HepG2 (cell line): Measurements from ENCODE around the gene SNED1. TPM values are rescaled to one million over a fixed set of nuclear protein-coding genes. Genes with fewer than 3 reads are reported as not detected.
A peak's percentile ranks its signal among the peaks of the same experiment; 100 is the strongest.

ENCODE experiments used
- GABPB1 ChIP-seq: IDR thresholded peaks from 2 replicates; pipeline ENCODE4 v1.6.1; 2016; ENCODE audit warnings: mild to moderate bottlenecking, missing genetic modification reagents, moderate library complexity, missing compliant biosample characterization
- GATA4 ChIP-seq: sonication (generic); IDR thresholded peaks from 2 replicates; pipeline ENCODE4 v1.6.1; 2016; ENCODE audit warnings: antibody characterized with exemption, low read depth, borderline replicate concordance
- HNRNPH1 ChIP-seq: fragments of 200-400 bp; formaldehyde crosslinking; optimal IDR thresholded peaks from 2 replicates; pipeline ENCODE3; 2017; ENCODE audit warnings: mild to moderate bottlenecking, low read depth, low read length
- JUN ChIP-seq: sonication (generic); formaldehyde crosslinking; IDR thresholded peaks from 2 replicates; pipeline ENCODE4 v1.4.0; 2020; ENCODE audit warnings: mild to moderate bottlenecking, missing genetic modification reagents
- MTF1 ChIP-seq: sonication (generic); formaldehyde crosslinking; IDR thresholded peaks from 2 replicates; pipeline ENCODE4 v1.5.0; 2020; ENCODE audit warnings: missing genetic modification reagents
- NFE2 ChIP-seq: sonication (generic); formaldehyde crosslinking; IDR thresholded peaks from 2 replicates; pipeline ENCODE4 v1.4.0; 2020; ENCODE audit warnings: missing genetic modification reagents
- NPAS2 ChIP-seq: sonication (generic); formaldehyde crosslinking; IDR thresholded peaks from 2 replicates; pipeline ENCODE4 v1.8.0; 2022; ENCODE audit warnings: mild to moderate bottlenecking, missing genetic modification reagents, borderline replicate concordance
- PATZ1 ChIP-seq: sonication (generic); formaldehyde crosslinking; IDR thresholded peaks from 2 replicates; pipeline ENCODE4 v1.4.0; 2020; ENCODE audit warnings: missing genetic modification reagents
- PHB2 ChIP-seq: fragments of 450-650 bp; IDR thresholded peaks from 2 replicates; pipeline ENCODE4 v1.6.1; 2018; ENCODE audit not compliant: partially characterized antibody
- SKIL ChIP-seq: sonication (generic); formaldehyde crosslinking; IDR thresholded peaks from 2 replicates; pipeline ENCODE4 v1.8.0; 2022; ENCODE audit warnings: missing genetic modification reagents, mild to moderate bottlenecking, moderate library complexity, borderline replicate concordance
- WIZ ChIP-seq: sonication (generic); formaldehyde crosslinking; IDR thresholded peaks from 2 replicates; pipeline ENCODE4 v1.5.1; 2020; ENCODE audit warnings: mild to moderate bottlenecking, missing genetic modification reagents
- ZBTB1 ChIP-seq: sonication (generic); formaldehyde crosslinking; IDR thresholded peaks from 2 replicates; pipeline ENCODE4 v1.4.0; 2020; ENCODE audit warnings: missing genetic modification reagents, borderline replicate concordance
- ZGPAT ChIP-seq: IDR thresholded peaks from 2 replicates; pipeline ENCODE4 v1.6.1; 2016; ENCODE audit warnings: mild to moderate bottlenecking
- ZNF253 ChIP-seq: sonication (generic); formaldehyde crosslinking; IDR thresholded peaks from 2 replicates; pipeline ENCODE4 v1.8.0; 2022; ENCODE audit warnings: mild to moderate bottlenecking, missing genetic modification reagents, borderline replicate concordance
- ZNF530 ChIP-seq: sonication (generic); formaldehyde crosslinking; IDR thresholded peaks from 2 replicates; pipeline ENCODE4 v1.5.0; 2020; ENCODE audit warnings: low read depth, mild to moderate bottlenecking, missing genetic modification reagents
- ZSCAN25 ChIP-seq: sonication (generic); formaldehyde crosslinking; IDR thresholded peaks from 2 replicates; pipeline ENCODE4 v1.8.0; 2022; ENCODE audit warnings: mild to moderate bottlenecking, missing genetic modification reagents
- polyA plus RNA-seq, 8 experiments: library from polyadenylated mRNA; depleted of rRNA in 3 of 8; stranded (reverse) in 7 of 8; unstranded in 1 of 8; fragments of >200 nt; fragmentation: Illumina TruSeq in 4 of 8; extraction: Trizol in 4 of 8; gene quantifications; 2 replicates each; pipeline versions ENCODE4 v1.2.1 to v1.2.3, GENCODE V29; 2011 to 2016; ENCODE audit warnings: low read depth in 4 of 8, missing spikeins in 1 of 8, mixed read lengths in 1 of 8; ENCODE audit not compliant: insufficient read depth in 1 of 8
- total RNA-seq, 5 experiments: library from RNA; depleted of rRNA; stranded (reverse); fragments of >200 nt; fragmentation: Illumina TruSeq; extraction: Trizol; gene quantifications; 2 replicates each; pipeline ENCODE4 v1.2.3, GENCODE V29; 2016; ENCODE audit warnings: low read depth in 1 of 5
- TF ChIP-seq, protein P1 (sequence below): sonication (generic); formaldehyde crosslinking; IDR thresholded peaks from 2 replicates; pipeline ENCODE4 v1.8.1; 2023; ENCODE audit warnings: missing genetic modification reagents, inconsistent platforms, borderline replicate concordance
- TF ChIP-seq, protein P2 (sequence below): sonication (generic); formaldehyde crosslinking; IDR thresholded peaks from 2 replicates; pipeline ENCODE4 v1.5.0; 2020; ENCODE audit warnings: missing genetic modification reagents, mild to moderate bottlenecking, borderline replicate concordance
- TF ChIP-seq, protein P3 (sequence below): IDR thresholded peaks from 2 replicates; pipeline ENCODE4 v1.6.1; 2016; ENCODE audit warnings: low read depth, control low read depth

Gene SNED1
- total and polyA plus RNA-seq, 2 of the 13 experiments (the other 11 are each of a cell fraction or from before 2014, with no cell fraction given), result 0.15 to 0.65 TPM

DNA sequence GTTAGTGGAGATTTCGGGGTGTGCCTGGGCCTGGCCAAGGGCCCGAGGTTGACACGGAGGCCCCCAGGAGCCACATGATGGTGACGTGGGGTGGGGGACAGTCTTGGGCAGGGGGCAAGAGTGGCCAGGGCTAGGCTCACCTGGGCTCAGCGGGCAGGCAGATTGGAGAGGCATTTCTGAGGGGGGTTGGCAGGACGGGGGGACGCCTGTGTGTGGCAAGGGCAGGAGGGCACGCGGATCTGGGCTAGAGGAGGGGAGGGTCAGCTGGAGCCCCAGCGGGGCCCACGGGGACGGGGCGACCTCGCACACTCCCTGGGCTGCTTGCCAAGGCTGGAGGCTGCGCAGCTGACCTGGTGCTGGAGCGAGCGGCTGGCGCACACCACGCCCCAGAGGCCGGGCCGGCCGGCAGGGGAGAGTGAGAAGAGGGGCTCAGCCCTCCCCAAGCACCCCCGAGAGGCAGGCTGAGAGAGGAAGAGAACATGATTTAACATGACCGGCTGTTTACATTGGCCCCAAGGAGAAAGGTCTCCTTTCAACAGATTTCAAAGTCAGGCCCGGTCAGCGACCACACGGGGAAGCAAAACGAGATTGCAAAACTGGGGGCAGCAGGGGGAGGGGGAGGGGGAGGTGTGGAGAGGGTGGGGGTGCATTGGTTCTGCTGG is 38.0 kb upstream of the SNED1 start (continued):
- TF ChIP-seq GABPB1 (CRISPR knock-in tag) (peak; percentile 76), WIZ (no peak; the same call in 1 of the 2 replicates), ZNF530 (no peak), JUN (CRISPR knock-in tag) (no peak), GATA4 (no peak; the same call in 1 of the 2 replicates), ZGPAT (peak; percentile 90), HNRNPH1 (no peak), NFE2 (CRISPR knock-in tag) (no peak), PHB2 (no peak), NPAS2 (CRISPR knock-in tag) (no peak), PATZ1 (peak; percentile 98), ZNF253 (no peak), MTF1 (CRISPR knock-in tag) (no peak), SKIL (CRISPR knock-in tag) (peak; percentile 77; the same call in 1 of the 2 replicates), ZBTB1 (CRISPR knock-in tag) (no peak), ZSCAN25 (CRISPR knock-in tag) (peak; percentile 100)
- TF ChIP-seq, protein P1, sequence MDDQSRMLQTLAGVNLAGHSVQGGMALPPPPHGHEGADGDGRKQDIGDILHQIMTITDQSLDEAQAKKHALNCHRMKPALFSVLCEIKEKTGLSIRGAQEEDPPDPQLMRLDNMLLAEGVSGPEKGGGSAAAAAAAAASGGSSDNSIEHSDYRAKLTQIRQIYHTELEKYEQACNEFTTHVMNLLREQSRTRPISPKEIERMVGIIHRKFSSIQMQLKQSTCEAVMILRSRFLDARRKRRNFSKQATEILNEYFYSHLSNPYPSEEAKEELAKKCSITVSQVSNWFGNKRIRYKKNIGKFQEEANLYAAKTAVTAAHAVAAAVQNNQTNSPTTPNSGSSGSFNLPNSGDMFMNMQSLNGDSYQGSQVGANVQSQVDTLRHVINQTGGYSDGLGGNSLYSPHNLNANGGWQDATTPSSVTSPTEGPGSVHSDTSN (CRISPR knock-in tag), result no peak
- TF ChIP-seq, protein P2, sequence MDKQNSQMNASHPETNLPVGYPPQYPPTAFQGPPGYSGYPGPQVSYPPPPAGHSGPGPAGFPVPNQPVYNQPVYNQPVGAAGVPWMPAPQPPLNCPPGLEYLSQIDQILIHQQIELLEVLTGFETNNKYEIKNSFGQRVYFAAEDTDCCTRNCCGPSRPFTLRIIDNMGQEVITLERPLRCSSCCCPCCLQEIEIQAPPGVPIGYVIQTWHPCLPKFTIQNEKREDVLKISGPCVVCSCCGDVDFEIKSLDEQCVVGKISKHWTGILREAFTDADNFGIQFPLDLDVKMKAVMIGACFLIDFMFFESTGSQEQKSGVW (CRISPR knock-in tag), result no peak
- TF ChIP-seq, protein P3, sequence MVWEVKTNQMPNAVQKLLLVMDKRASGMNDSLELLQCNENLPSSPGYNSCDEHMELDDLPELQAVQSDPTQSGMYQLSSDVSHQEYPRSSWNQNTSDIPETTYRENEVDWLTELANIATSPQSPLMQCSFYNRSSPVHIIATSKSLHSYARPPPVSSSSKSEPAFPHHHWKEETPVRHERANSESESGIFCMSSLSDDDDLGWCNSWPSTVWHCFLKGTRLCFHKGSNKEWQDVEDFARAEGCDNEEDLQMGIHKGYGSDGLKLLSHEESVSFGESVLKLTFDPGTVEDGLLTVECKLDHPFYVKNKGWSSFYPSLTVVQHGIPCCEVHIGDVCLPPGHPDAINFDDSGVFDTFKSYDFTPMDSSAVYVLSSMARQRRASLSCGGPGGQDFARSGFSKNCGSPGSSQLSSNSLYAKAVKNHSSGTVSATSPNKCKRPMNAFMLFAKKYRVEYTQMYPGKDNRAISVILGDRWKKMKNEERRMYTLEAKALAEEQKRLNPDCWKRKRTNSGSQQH (CRISPR knock-in tag), result 0 out of 2 replicates have a peak, but pooled peaks have one; percentile 15
